GM23248 (cell line): Measurements from ENCODE around the gene SLC35F3.

ENCODE experiments used
- EZH2 ChIP-seq: fragments of 200-600 bp; sonication (generic); IDR thresholded peaks from 2 replicates; pipeline ENCODE4 v1.6.1; 2018; ENCODE audit warnings: antibody characterized with exemption, mild to moderate bottlenecking; ENCODE audit not compliant: insufficient read depth, poor library complexity, severe bottlenecking
- EZH2phosphoT487 ChIP-seq: fragments of 200-600 bp; sonication (generic); IDR thresholded peaks from 2 replicates; pipeline ENCODE4 v1.6.1; 2018; ENCODE audit warnings: antibody characterized with exemption, moderate library complexity, mild to moderate bottlenecking, low read depth; ENCODE audit not compliant: insufficient read depth

DNA sequence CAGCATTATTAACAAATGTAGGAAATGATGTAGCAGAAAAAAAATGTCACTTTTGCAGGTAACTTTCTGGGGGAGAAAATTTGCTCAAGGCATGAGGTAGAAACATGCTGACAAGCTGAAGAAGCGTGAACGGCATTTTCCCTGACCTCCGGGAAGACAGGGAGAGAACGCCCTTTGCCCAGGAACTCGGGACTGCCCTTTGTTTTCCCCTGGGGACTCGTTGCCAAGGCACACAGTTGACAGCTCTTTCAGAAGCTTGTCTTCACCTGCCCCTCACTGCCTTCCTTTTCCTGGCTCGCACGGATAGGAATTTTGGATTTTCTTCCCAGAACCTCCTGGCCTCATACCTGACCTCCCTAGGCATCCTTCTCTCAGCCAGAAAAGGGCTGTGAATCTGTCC, 416.1 kb downstream of the SLC35F3 start:
- TF ChIP-seq EZH2 (no peak), EZH2phosphoT487 (no peak)
